ENCODE data around the gene SH3RF2. TPM values are rescaled to one million over a fixed set of nuclear protein-coding genes. Genes with fewer than 3 reads are reported as not detected.

SH3RF2 gene
- total RNA-seq, 2 experiments from 2014 or later = not detected

DNA sequence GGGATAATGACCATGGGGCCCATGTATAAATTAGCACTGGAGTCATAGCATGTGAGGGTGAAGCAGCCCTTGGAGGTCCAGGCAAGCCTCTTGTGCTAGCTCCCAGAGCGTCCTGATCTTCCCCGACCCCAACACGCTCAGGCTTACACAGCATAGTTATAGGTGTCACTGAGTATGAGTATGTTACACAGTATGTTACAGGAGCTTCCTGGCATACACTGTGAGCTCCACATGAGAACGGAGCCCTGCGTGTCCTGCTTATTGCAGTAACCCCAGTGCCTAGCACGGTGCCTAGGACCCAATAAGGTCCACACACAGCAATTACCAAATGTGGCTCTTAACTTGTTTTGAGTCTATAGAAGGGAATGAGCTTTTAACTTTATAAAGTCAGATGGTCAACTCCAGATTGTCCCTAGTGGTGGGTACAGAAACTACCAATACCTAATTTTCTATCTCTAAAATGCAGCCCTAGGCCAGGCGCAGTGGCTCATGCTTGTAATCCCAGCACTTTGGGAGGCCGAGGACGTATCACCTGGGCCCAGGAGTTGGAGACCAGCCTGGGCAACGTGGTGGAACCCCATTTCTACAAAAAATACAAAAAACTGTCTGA is 104.9 kb downstream of the SH3RF2 start:
- POLR2A ChIA-PET = no interaction called here
- Mint-ChIP-seq H3K36me3 (ENCODE audit: low read depth) (no peaks in the 10 kb centered on the region), H3K9me3 (no peaks in the 10 kb centered on the region), H3K27me3 (no peaks in the 10 kb centered on the region), H3K27ac (no peak overlapping the region), H3K4me1 (ENCODE audit: low read depth) (no peaks in the 10 kb centered on the region), H3K4me3 (no peak overlapping the region)
- CTCF ChIA-PET = interaction anchor here (0.8 to 1.8 kb wide), 6 partner anchors 9 to 87 kb away, joined by 3 to 8 read pairs (median 4); no protein-coding TSS in a partner anchor
- peak; percentile 41 for TF ChIP-seq CTCF (IDR thresholded peaks at IDR 0.05)
- intact Hi-C loops (cut with micrococcal nuclease) = loop anchor here (10.0 kb wide), 1 partner anchor 356 kb away; no protein-coding TSS in a partner anchor
- DNase-seq (no peak), ATAC-seq (no peak)

GRCh38 chr5:146042628-146043279 is 106.4 kb downstream of the SH3RF2 start:
- H3K27me3 Mint-ChIP-seq = no peaks in the 10 kb centered on the region
- no peak overlapping the region for H3K27ac Mint-ChIP-seq
- DNase-seq = no peak
- ChIA-PET POLR2A (no interaction called here), CTCF (no interaction called here)
- no peaks in the 10 kb centered on the region for H3K9me3 Mint-ChIP-seq
- no peak for TF ChIP-seq CTCF (IDR thresholded peaks at IDR 0.05)
- H3K36me3 Mint-ChIP-seq (ENCODE audit: low read depth) = no peaks in the 10 kb centered on the region
- no peak for ATAC-seq
- intact Hi-C loops (cut with micrococcal nuclease) = loop anchor here (10.0 kb wide), 1 partner anchor 358 kb away; no protein-coding TSS in a partner anchor
- H3K4me1 Mint-ChIP-seq (ENCODE audit: low read depth) = no peaks in the 10 kb centered on the region
- no peak overlapping the region for H3K4me3 Mint-ChIP-seq

- ChIA-PET CTCF (no interaction called here), POLR2A (no interaction called here)
- DNase-seq (no peak), ATAC-seq (no peak)
- H3K27ac Mint-ChIP-seq = no peak overlapping the region
- no peak for TF ChIP-seq CTCF (IDR thresholded peaks at IDR 0.05)
- H3K9me3 Mint-ChIP-seq = no peaks in the 10 kb centered on the region
- H3K4me1 Mint-ChIP-seq (ENCODE audit: low read depth) = no peaks in the 10 kb centered on the region
- peaks cover 1% of the 10 kb centered on the region for H3K27me3 Mint-ChIP-seq
- no peak overlapping the region for H3K4me3 Mint-ChIP-seq
- intact Hi-C loops (cut with micrococcal nuclease) = loop anchor here (10.0 kb wide), 1 partner anchor 359 kb away; no protein-coding TSS in a partner anchor
- no peaks in the 10 kb centered on the region for H3K36me3 Mint-ChIP-seq (ENCODE audit: low read depth)
Observed at GRCh38 chr5:146043722-146044121, 107.3 kb downstream of the SH3RF2 start.

- Mint-ChIP-seq H3K27me3 (peaks cover 3% of the 10 kb centered on the region), H3K4me3 (no peak overlapping the region), H3K4me1 (ENCODE audit: low read depth) (no peaks in the 10 kb centered on the region), H3K9me3 (no peaks in the 10 kb centered on the region), H3K27ac (no peak overlapping the region), H3K36me3 (ENCODE audit: low read depth) (no peaks in the 10 kb centered on the region)
- TF ChIP-seq CTCF (IDR thresholded peaks at IDR 0.05) = no peak
- intact Hi-C loops (cut with micrococcal nuclease) = loop anchor here (10.0 kb wide), 1 partner anchor 363 kb away; no protein-coding TSS in a partner anchor
- CTCF ChIA-PET = interaction anchor here (0.9 kb wide), 1 partner anchor 349 kb away, joined by 3 read pairs; no protein-coding TSS in a partner anchor
- DNase-seq (no peak), ATAC-seq (no peak)
- POLR2A ChIA-PET = no interaction called here
Observed at GRCh38 chr5:146047396-146047795, 111.0 kb downstream of the SH3RF2 start.

Data from activated CD8-positive, alpha-beta T cell treated with anti-CD3 and anti-CD28 coated beads for 36 hours (primary cell).